Measurements from ENCODE around the gene CSNK1D.
A peak's percentile ranks its signal among the peaks of the same experiment; 100 is the strongest.

Gene CSNK1D

GRCh38 chr17:82231562-82232321, 41.8 kb downstream of the CSNK1D start:
- H3K4me1 ChIP-seq (ENCODE audit: low read length), result 0 out of 2 replicates have a peak, but pooled peaks cover 3% of the 10 kb centered on the region
- no peaks in the 10 kb centered on the region for H4K20me1 ChIP-seq (ENCODE audit: insufficient read depth, low read length)
- no peak overlapping the region for H3K27ac ChIP-seq (ENCODE audit: low read length)
- no peaks in the 10 kb centered on the region for H3K79me2 ChIP-seq (ENCODE audit: low read length)
- peak overlapping the region; percentile 47 for H3K4me3 ChIP-seq (ENCODE audit: low read length)
- TF ChIP-seq, protein P1, sequence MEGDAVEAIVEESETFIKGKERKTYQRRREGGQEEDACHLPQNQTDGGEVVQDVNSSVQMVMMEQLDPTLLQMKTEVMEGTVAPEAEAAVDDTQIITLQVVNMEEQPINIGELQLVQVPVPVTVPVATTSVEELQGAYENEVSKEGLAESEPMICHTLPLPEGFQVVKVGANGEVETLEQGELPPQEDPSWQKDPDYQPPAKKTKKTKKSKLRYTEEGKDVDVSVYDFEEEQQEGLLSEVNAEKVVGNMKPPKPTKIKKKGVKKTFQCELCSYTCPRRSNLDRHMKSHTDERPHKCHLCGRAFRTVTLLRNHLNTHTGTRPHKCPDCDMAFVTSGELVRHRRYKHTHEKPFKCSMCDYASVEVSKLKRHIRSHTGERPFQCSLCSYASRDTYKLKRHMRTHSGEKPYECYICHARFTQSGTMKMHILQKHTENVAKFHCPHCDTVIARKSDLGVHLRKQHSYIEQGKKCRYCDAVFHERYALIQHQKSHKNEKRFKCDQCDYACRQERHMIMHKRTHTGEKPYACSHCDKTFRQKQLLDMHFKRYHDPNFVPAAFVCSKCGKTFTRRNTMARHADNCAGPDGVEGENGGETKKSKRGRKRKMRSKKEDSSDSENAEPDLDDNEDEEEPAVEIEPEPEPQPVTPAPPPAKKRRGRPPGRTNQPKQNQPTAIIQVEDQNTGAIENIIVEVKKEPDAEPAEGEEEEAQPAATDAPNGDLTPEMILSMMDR (IDR thresholded peaks at IDR 0.05; ENCODE audit: low read depth, low read length), result no peak
- TF ChIP-seq EZH2phosphoT487 (IDR thresholded peaks at IDR 0.05; ENCODE audit: low read depth), result no peak
- H3K27me3 ChIP-seq (ENCODE audit: low read depth, low read length), result peaks cover 19% of the 10 kb centered on the region
- H3K4me2 ChIP-seq (ENCODE audit: low read length), result peak overlapping the region; percentile 41
- H3K9ac ChIP-seq (ENCODE audit: low read length), result no peak overlapping the region
- no peaks in the 10 kb centered on the region for H3K9me3 ChIP-seq (ENCODE audit: insufficient read depth, low read length)
- H3K36me3 ChIP-seq (replicated peaks; ENCODE audit: low read depth, low read length), result no peaks in the 10 kb centered on the region
- H2AFZ ChIP-seq (ENCODE audit: low read depth, low read length), result no peak overlapping the region; the same call in 1 of the 2 replicates

DNA sequence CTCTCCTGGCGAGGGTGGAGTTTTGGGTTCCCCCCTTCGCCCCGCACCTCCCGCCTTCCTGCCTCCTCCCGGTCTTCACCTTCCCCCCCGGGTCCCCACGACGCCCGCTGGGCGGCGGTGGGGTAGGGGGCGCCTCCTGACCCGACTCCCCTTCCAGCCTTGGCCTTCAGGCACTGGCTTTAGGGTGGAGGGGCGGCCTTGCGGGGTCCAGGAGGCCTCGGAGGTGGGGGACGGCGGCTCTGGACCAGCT, 42.3 kb downstream of the CSNK1D start:
- no peak overlapping the region for H2AFZ ChIP-seq (ENCODE audit: low read depth, low read length)

DNA sequence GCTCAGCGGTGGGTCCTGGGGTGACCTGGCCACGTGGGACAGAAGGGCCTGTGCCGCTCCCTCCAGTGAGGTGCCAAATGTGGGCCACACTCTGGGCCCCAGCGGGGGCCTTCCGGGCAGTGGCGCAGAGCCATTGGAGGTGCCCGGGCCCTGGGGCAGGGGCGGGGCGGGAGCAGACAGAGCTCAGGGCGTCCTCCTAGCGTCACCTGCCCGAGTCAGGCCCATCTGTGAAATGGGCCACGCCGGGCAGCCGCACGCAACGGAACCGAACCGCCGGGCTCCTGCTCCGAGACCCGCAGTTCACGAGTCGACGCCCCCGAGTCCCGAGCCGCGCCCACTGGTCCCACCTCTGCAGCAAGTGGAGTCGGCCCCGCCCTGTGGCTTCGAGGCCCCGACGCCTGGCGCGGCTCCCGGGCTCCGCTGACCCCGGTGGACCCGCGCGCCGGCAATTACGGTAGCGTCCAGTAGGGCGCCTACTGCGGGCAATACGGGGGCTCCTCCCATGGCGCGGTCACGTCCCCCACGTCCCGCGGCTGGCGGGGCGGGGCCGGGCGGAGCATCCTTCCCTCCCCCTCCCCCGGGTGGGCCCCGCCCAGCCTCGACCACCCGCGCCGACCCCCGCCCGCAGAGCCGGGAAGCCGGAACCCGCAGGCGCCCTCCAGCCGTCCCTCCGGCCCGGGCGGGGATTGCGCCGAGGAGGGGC, 42.7 kb downstream of the CSNK1D start:
- Histone ChIP-seq H3K36me3 (replicated peaks; ENCODE audit: low read depth, low read length) (no peaks in the 10 kb centered on the region), H4K20me1 (ENCODE audit: insufficient read depth, low read length) (no peaks in the 10 kb centered on the region), H2AFZ (ENCODE audit: low read depth, low read length) (no peak overlapping the region), H3K4me1 (ENCODE audit: low read length) (no peaks in the 10 kb centered on the region), H3K4me2 (ENCODE audit: low read length) (no peak overlapping the region), H3K79me2 (ENCODE audit: low read length) (no peaks in the 10 kb centered on the region), H3K27ac (ENCODE audit: low read length) (no peak overlapping the region), H3K9me3 (ENCODE audit: insufficient read depth, low read length) (no peaks in the 10 kb centered on the region), H3K4me3 (ENCODE audit: low read length) (no peak overlapping the region), H3K9ac (ENCODE audit: low read length) (no peak overlapping the region), H3K27me3 (ENCODE audit: low read depth, low read length) (peaks cover 18% of the 10 kb centered on the region)
- no peak for TF ChIP-seq EZH2phosphoT487 (IDR thresholded peaks at IDR 0.05; ENCODE audit: low read depth)
- TF ChIP-seq, protein P1 (IDR thresholded peaks at IDR 0.05; ENCODE audit: low read depth, low read length), result no peak

More for the DNA sequence above, 42.3 kb downstream of the CSNK1D start:
- Histone ChIP-seq H4K20me1 (ENCODE audit: insufficient read depth, low read length) (no peaks in the 10 kb centered on the region), H3K79me2 (ENCODE audit: low read length) (no peaks in the 10 kb centered on the region), H3K27me3 (ENCODE audit: low read depth, low read length) (peaks cover 19% of the 10 kb centered on the region), H3K36me3 (replicated peaks; ENCODE audit: low read depth, low read length) (no peaks in the 10 kb centered on the region), H3K4me2 (ENCODE audit: low read length) (peak overlapping the region; percentile 41; the same call in 1 of the 2 replicates), H3K27ac (ENCODE audit: low read length) (no peak overlapping the region), H3K9me3 (ENCODE audit: insufficient read depth, low read length) (no peaks in the 10 kb centered on the region), H3K4me1 (ENCODE audit: low read length) (0 out of 2 replicates have a peak, but pooled peaks cover 2% of the 10 kb centered on the region), H3K9ac (ENCODE audit: low read length) (no peak overlapping the region), H3K4me3 (ENCODE audit: low read length) (0 out of 2 replicates have a peak overlapping the region, but pooled peaks have one; percentile 47)
- TF ChIP-seq EZH2phosphoT487 (IDR thresholded peaks at IDR 0.05; ENCODE audit: low read depth), result no peak
- TF ChIP-seq, protein P1 (IDR thresholded peaks at IDR 0.05; ENCODE audit: low read depth, low read length), result no peak
